ENCODE data around the gene ANKS6. TPM values are rescaled to one million over a fixed set of nuclear protein-coding genes. Genes with fewer than 3 reads are reported as not detected.

The ANKS6 gene
- polyA plus RNA-seq (ENCODE audit: insufficient read length in 4 of 4): 10 to 100 TPM; 25.4 to 27.3 (median 26.3) TPM

- DNase-seq (ENCODE audit: low read depth in 4 of 4, low spot score in 3 of 4): peak in 3 of 4 donors; percentile 66 to 74 (median 68)
Measured at GRCh38 chr9:98796364-98797101, at the start of gene ANKS6. Gene ANKS6 (minus strand): TSS chr9:98796555. CDS start chr9:98796491, 64 bp downstream.

DNA sequence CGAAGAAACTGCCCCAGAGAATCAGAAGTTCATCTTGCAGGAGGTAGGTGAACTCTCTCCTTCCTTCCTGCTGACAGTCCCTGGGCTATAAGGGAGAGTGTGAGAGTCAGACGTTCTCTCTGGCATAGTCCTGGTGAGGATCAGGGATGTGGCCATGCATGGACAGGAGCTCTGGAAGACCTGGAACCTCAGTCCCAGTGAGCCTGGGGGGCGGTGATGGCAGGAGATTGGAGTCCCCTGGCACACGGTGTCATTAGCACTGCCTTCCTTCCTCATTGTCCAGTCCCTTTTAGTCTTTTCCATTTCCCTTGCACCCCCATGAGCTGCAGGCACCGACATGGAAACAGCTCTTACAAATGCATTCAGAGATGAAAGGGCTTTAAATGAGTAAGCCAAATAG lies 49.7 kb upstream of the ANKS6 start:
- DNase-seq (ENCODE audit: low read depth in 4 of 4, low spot score in 3 of 4): no peak

- no peak for DNase-seq (ENCODE audit: low read depth in 4 of 4, low spot score in 3 of 4)
Measured at GRCh38 chr9:98842510-98842909, 46.2 kb upstream of the ANKS6 start.

DNA sequence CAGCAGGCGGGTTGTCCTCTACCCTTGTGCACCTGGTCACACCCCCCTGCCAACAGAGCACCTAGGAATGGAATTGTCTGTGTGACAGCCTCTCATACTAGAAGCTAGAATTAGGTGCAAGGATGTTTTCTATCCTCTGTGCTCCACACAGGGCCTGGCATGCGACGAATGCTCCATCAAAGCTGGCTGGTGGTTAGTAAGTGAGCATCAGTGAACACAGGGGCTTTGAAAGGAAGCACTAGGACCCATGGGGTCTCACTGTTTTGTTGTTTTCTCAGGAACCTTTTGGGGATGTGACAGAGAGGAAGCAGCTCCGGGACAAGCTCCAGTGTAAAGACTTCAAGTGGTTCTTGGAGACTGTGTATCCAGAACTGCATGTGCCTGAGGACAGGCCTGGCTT lies 43.4 kb upstream of the ANKS6 start:
- no peak for DNase-seq (ENCODE audit: low read depth in 4 of 4, low spot score in 3 of 4)

GRCh38 chr9:98838868-98839565 lies 42.7 kb upstream of the ANKS6 start:
- no peak for DNase-seq (ENCODE audit: low read depth in 4 of 4, low spot score in 3 of 4)

GRCh38 chr9:98838155-98838867 lies 42.0 kb upstream of the ANKS6 start:
- no peak for DNase-seq (ENCODE audit: low read depth in 4 of 4, low spot score in 3 of 4)

- DNase-seq (ENCODE audit: low read depth in 4 of 4, low spot score in 3 of 4): no peak
Measured at GRCh38 chr9:98837516-98837915, 41.2 kb upstream of the ANKS6 start.

GRCh38 chr9:98836206-98836605 lies 39.9 kb upstream of the ANKS6 start:
- DNase-seq (ENCODE audit: low read depth in 4 of 4, low spot score in 3 of 4): no peak

- no peak for DNase-seq (ENCODE audit: low read depth in 4 of 4, low spot score in 3 of 4)
Measured at GRCh38 chr9:98834386-98834785, 38.0 kb upstream of the ANKS6 start.

DNA sequence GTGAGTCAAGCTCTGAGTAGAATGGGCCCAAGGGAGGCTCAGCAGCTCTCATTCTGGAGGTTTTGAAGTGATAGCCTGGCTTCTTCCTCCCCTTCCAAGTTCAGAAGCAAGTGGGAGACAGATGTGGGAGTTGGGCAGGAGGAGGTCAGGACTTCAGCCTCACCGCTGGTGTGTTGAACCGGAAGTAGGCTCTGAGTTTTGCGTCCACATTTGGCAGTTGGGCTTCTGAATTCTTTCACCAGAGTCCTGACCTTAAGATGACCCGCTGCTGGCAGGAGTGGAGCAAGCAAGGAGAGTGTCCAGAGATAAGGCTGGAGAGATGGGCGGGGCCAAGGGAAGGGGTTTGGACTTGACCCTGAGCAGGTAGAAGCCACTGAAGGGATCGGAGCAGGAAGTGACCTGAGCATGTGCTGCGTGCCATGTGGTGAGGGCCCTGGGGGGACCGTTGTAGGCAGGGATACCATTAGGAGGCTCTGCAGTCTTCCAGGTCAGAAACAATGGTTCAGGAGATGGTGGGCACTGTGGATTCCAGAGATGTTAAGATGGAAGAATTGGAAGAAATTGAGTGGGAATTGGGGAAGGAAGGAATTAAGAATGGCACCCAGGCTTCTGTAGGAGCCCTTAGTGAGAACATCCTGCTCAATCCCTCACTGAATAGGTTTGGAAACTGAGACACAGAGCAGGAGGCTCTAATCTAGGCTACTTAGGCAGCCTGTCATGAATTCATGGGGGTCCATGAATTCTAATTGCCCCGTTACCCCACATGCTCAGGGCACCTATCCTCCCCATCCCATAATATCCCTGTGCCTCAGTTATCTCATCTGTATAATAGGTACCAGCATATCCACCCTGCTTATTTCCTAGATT lies 37.0 kb upstream of the ANKS6 start:
- DNase-seq (ENCODE audit: low read depth in 4 of 4, low spot score in 3 of 4): no peak

- DNase-seq (ENCODE audit: low read depth in 4 of 4, low spot score in 3 of 4): no peak
Measured at GRCh38 chr9:98832768-98833089, 36.4 kb upstream of the ANKS6 start.

- DNase-seq (ENCODE audit: low read depth in 4 of 4, low spot score in 3 of 4): no peak
Measured at GRCh38 chr9:98831696-98832095, 35.3 kb upstream of the ANKS6 start.

DNA sequence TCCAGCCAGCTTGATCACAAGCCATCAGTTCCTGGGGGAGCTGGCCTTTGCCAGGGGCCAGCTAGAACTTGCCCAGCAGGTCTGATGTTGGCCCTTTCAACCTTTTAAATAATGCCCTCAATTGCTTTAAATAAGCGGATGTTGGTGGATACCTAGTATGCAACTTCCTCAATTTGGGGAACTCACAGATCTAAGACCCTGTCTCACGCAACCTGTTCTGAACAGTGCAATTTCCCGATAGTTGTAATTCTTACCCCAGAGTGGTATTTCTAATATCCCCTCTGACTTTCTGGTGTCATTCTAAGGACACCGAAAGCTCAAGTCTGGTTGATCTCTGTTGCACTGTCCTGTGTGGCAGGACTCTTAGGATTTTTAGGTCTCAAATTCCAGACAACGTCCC lies 34.2 kb upstream of the ANKS6 start:
- DNase-seq (ENCODE audit: low read depth in 4 of 4, low spot score in 3 of 4): no peak

DNA sequence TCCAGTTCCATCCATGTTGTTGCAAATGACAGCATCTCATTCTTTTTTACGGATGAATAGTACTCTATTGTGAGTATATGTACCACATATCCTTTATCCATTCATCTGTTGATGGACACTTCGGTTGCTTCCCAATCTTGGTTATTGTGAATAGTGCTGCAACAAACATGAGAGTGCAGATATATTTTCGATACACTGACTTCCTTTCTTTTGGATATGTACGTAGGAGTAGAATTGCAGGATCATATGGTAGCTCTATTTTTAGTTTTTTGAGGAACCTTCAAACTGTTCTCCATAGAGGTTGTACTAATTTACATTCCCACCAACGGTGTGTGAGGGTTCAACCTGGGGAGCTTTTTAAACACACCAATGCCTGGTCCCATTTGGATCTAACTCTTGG lies 33.4 kb upstream of the ANKS6 start:
- DNase-seq (ENCODE audit: low read depth in 4 of 4, low spot score in 3 of 4): no peak

- no peak for DNase-seq (ENCODE audit: low read depth in 4 of 4, low spot score in 3 of 4)
Measured at GRCh38 chr9:98826716-98827115, 30.4 kb upstream of the ANKS6 start.

GRCh38 chr9:98825414-98825813 lies 29.1 kb upstream of the ANKS6 start:
- DNase-seq (ENCODE audit: low read depth in 4 of 4, low spot score in 3 of 4): no peak

DNA sequence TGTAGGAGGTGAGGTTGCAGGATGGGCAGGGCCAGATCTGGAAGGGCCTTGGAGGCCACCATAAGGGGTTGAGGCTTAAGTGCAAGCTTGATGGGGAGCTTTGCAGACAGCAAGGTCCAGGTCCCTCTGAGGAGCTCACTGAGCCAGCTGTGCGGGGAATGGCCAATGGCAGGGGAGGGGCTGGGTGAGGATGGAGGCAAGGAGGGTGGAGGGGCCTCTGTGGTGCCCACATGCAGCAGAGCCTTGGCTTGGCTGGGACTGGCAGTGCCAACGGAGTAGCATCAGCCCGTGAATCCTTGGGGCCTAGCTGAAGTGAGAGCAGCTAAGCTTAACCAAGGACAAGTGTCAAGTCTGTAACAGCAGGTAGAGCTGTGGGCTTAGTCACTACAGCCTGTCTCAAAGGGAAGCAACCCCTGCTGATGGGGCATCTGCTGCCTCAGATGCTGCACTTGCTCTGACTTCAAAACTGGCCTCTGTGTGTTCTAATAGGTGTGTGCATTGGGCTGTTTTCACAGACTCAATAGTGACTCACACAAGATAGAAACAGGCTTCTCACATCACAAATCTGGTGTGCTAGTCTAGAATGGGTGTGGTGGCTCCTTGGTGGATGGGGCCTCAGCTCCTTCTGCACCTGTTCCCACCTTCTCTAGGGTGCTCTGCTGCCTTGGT lies 27.4 kb upstream of the ANKS6 start:
- DNase-seq (ENCODE audit: low read depth in 4 of 4, low spot score in 3 of 4): no peak

DNA sequence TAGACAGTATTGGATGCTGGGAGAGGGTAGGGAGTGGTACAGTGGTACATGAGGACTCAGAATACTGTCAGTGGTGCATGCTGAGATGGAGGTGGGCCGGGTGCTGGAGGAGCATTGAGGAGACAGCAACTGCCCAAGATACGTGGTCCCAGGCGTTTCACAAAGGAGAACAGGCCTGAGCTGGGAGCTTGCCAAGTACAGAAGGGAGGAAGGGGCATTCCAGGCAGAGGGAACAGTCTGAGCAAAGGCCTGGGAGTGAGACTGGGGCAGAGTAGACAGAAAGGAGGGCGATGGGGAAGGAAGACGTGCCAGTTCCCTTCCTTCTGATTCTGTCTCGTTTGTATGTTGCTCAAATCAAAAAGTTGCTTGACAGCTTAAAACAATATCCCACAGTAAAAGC lies 26.3 kb upstream of the ANKS6 start:
- DNase-seq (ENCODE audit: low read depth in 4 of 4, low spot score in 3 of 4): no peak

DNA sequence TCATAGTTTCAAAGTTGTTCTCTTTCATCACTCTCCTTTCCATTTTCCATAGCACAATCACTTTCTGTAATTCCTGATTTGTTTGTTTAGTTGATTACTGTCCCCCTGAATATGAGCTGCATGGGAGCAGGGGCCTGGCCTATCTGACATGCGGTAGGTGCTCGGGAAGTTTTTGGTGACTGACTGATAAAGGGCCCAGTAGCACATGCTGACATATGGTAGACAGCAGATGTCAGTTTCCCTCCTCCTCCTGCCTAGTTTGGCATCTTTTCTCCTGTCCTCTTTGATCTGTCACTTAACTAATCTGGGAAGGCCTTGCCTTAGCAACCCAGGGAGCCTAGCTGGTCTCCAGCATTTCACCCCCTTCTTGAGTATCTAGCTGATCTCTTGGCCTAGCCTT lies 25.5 kb upstream of the ANKS6 start:
- DNase-seq (ENCODE audit: low read depth in 4 of 4, low spot score in 3 of 4): no peak

GRCh38 chr9:98819231-98819630 lies 22.9 kb upstream of the ANKS6 start:
- no peak for DNase-seq (ENCODE audit: low read depth in 4 of 4, low spot score in 3 of 4)
